Panc1 (cell line): ENCODE measurements around the gene TOR1A. TPM values are rescaled to one million over a fixed set of nuclear protein-coding genes. Genes with fewer than 3 reads are reported as not detected.

ENCODE experiments used
- ATAC-seq: fragments of 200-7000 bp; cut with Tn5 transposase; 2 replicates; pipeline ENCODE4 v1.9.1; 2020; ENCODE audit warnings: mild to moderate bottlenecking, moderate library complexity
- BruUV-seq: library from RNA; stranded (reverse); fragments of 400-500 nt; replicated peaks from 2 replicates; lab custom pipeline; 2021; lab: Mats Ljungman, UMichigan
- CTCF ChIA-PET: fragments of 300-600 bp; sonication (Branson Sonifier 250); formaldehyde crosslinking; loops from one replicate; lab custom pipeline; 2022; ENCODE audit warnings: antibody characterized with exemption; lab: Charles Lee
- POLR2A ChIA-PET: fragments of 300-600 bp; sonication (Branson Sonifier 250); formaldehyde crosslinking; loops from one replicate; lab custom pipeline; 2022; ENCODE audit warnings: antibody characterized with exemption; lab: Charles Lee
- DNase-seq: peaks from one replicate; pipeline ENCODE4 v3.0.0-alpha.2; 2010; ENCODE audit warnings: low read depth, low spot score
- H3K27ac ChIP-seq: 2 replicates; pipeline ENCODE4 v1.5.1; 2011; ENCODE audit warnings: mild to moderate bottlenecking, low read length, inconsistent platforms
- H3K27me3 ChIP-seq: fragments of 200-500 bp; sonication (Bioruptor generic); 2 replicates; pipeline ENCODE4 v1.6.0; 2014; ENCODE audit warnings: low read length, inconsistent platforms; ENCODE audit not compliant: control insufficient read depth, insufficient read depth
- H3K36me3 ChIP-seq: fragments of 200-500 bp; sonication (Bioruptor generic); 2 replicates; pipeline ENCODE4 v1.5.1; 2014; ENCODE audit warnings: inconsistent platforms, mild to moderate bottlenecking, low read length, moderate library complexity; ENCODE audit not compliant: control insufficient read depth, insufficient read depth
- H3K4me1 ChIP-seq: 2 replicates; pipeline ENCODE4 v1.5.1; 2011; ENCODE audit warnings: inconsistent platforms, mild to moderate bottlenecking, low read length, moderate library complexity; ENCODE audit not compliant: control insufficient read depth, insufficient read depth
- H3K4me3 ChIP-seq, 2 experiments: 2 replicates each; pipeline ENCODE4 v1.5.1; 2011 to 2012; ENCODE audit warnings: low read depth in 2 of 2, low read length in 2 of 2, mild to moderate bottlenecking in 2 of 2, inconsistent platforms in 1 of 2, moderate library complexity in 1 of 2
- H3K9me3 ChIP-seq: fragments of 200-500 bp; sonication (Bioruptor generic); 2 replicates; pipeline ENCODE4 v1.5.1; 2014; ENCODE audit warnings: low read depth, mild to moderate bottlenecking, inconsistent platforms, low read length, moderate library complexity; ENCODE audit not compliant: control insufficient read depth, insufficient read depth
- CTCF ChIP-seq: fragments of 450-650 bp; IDR thresholded peaks from 2 replicates; pipeline ENCODE4 v1.5.1; 2017; ENCODE audit warnings: mild to moderate bottlenecking
- POLR2AphosphoS5 ChIP-seq: IDR thresholded peaks from 2 replicates; pipeline ENCODE4 v1.6.1; 2012; ENCODE audit warnings: mild to moderate bottlenecking, low read depth, low read length, moderate library complexity
- REST ChIP-seq, 2 experiments: IDR thresholded peaks; 2 replicates each; pipeline ENCODE4 v1.6.1; 2011 to 2012; ENCODE audit warnings: low read depth in 2 of 2, control low read depth in 1 of 2, low read length in 1 of 2, mild to moderate bottlenecking in 1 of 2, moderate library complexity in 1 of 2; ENCODE audit not compliant: insufficient read depth in 1 of 2
- SIN3A ChIP-seq: IDR thresholded peaks from 2 replicates; pipeline ENCODE4 v1.6.1; 2012; ENCODE audit warnings: low read depth, mild to moderate bottlenecking, low read length, moderate library complexity, borderline replicate concordance; ENCODE audit not compliant: insufficient read depth
- TCF7L2 ChIP-seq: IDR thresholded peaks from 2 replicates; pipeline ENCODE4 v1.6.1; 2011; ENCODE audit warnings: mild to moderate bottlenecking, low read depth, low read length, inconsistent platforms
- in situ Hi-C: cut with HindIII; loops from 2 replicates; pipeline ENCODE4 v1.10.0; 2016; ENCODE audit warnings: low sequenced_read_pairs, low pct_unique_long_range_greater_than_20kb
- intact Hi-C: fragments of 100-400 bp; cut with micrococcal nuclease; formaldehyde crosslinking; loops from one replicate; pipeline ENCODE4 v1.10.0; 2022; ENCODE audit not compliant: unreplicated experiment
- total RNA-seq: library from RNA; stranded (reverse); gene quantifications from one replicate; pipeline ENCODE4 v1.2.1, GENCODE V29; 2021; ENCODE audit not compliant: unreplicated experiment

Gene TOR1A
- total RNA-seq, 1 experiment from 2014 or later: 33.6 TPM

- no TSS peak for BruUV-seq
- Histone ChIP-seq H3K27me3 (no peaks in the 10 kb centered on the region), H3K4me3 (no peak overlapping the region), H3K4me1 (no peaks in the 10 kb centered on the region), H3K27ac (no peak overlapping the region), H3K9me3 (no peaks in the 10 kb centered on the region), H3K36me3 (no peaks in the 10 kb centered on the region; the same call in 1 of the 2 replicates)
- ATAC-seq (no peak), DNase-seq (no peak)
- TF ChIP-seq POLR2AphosphoS5 (no peak), CTCF (no peak), REST (IDR thresholded peaks at IDR 0.05; ENCODE audit: insufficient read depth in 1 of 2, low read depth in 2 of 2, low read length in 1 of 2) (no peak), SIN3A (no peak), TCF7L2 (no peak)
- in situ Hi-C loops (no loop called here), intact Hi-C loops (no loop called here)
- ChIA-PET CTCF (no interaction called here), POLR2A (no interaction called here)
Measured at GRCh38 chr9:129826344-129826743, 2.4 kb upstream of the TOR1A start.

- ChIA-PET CTCF (no interaction called here), POLR2A (no interaction called here)
- in situ Hi-C loops: no loop called here
- intact Hi-C loops: no loop called here
- no peaks in the 10 kb centered on the region for H3K9me3 ChIP-seq
- ATAC-seq: peak; percentile 64
- H3K4me3 ChIP-seq: peak overlapping the region; percentile 60 to 62
- H3K27me3 ChIP-seq: no peaks in the 10 kb centered on the region
- no peaks in the 10 kb centered on the region for H3K4me1 ChIP-seq
- no TSS peak for BruUV-seq
- peaks cover 2% of the 10 kb centered on the region; the same call in 1 of the 2 replicates for H3K36me3 ChIP-seq
- peak overlapping the region; percentile 44; the same call in 1 of the 2 replicates for H3K27ac ChIP-seq
- no peak for DNase-seq
- TF ChIP-seq TCF7L2 (no peak), CTCF (no peak), SIN3A (no peak), REST (IDR thresholded peaks at IDR 0.05; ENCODE audit: insufficient read depth in 1 of 2, low read depth in 2 of 2, low read length in 1 of 2) (no peak), POLR2AphosphoS5 (no peak)
Measured at GRCh38 chr9:129823542-129823934, 398 bp downstream of the TOR1A start.
